HepG2 (cell line): ENCODE data around the gene CHTF8. TPM values are rescaled to one million over a fixed set of nuclear protein-coding genes. Genes with fewer than 3 reads are reported as not detected.

ENCODE experiments used
- ATAC-seq: fragments of 200-7000 bp; cut with Tn5 transposase; 3 replicates; pipeline ENCODE4 v1.9.1; 2020; ENCODE audit warnings: mild to moderate bottlenecking, moderate library complexity
- BruUV-seq: library from RNA; stranded (reverse); fragments of 400-500 nt; replicated peaks from 2 replicates; lab custom pipeline; 2021; lab: Mats Ljungman, UMichigan
- CTCF ChIA-PET: fragments of 300-600 bp; formaldehyde crosslinking; extraction: SDS; loops from one replicate; lab custom pipeline; 2021; ENCODE audit warnings: low total read pairs, inconsistent platforms, low intra/inter-chr PET ratio; lab: Yijun Ruan, JAX
- POLR2A ChIA-PET: fragments of 350-600 bp; sonication (Branson Sonifier 250); formaldehyde crosslinking; loops from one replicate; lab custom pipeline; 2020; ENCODE audit warnings: antibody characterized with exemption, inconsistent platforms; lab: Yijun Ruan, JAX
- DNase-seq: peaks from one replicate; pipeline ENCODE4 v3.0.0-alpha.2; 2015; ENCODE audit warnings: low spot score
- FAIRE-seq: peaks from 3 replicates; lab custom pipeline; 2011; peaks lifted over from hg19 to GRCh38; lab: Jason Lieb, UNC
- H2AFZ ChIP-seq: one replicate; pipeline ENCODE4 v1.6.1; 2011; ENCODE audit warnings: low read length, inconsistent platforms
- H3K27ac ChIP-seq: fragments of 300-600 bp; 3 replicates; pipeline ENCODE4 v1.8.0; 2011; ENCODE audit warnings: mixed run types, mild to moderate bottlenecking, mixed read lengths, low read length, inconsistent platforms; ENCODE audit not compliant: insufficient read depth; ENCODE audit errors: extremely low read length
- H3K27me3 ChIP-seq, 2 experiments: fragments of 200-600 bp in 1 of 2; 2 replicates in 1 of 2; 3 replicates in 1 of 2; pipeline versions ENCODE4 v1.6.0 to v1.8.0; 2011; ENCODE audit warnings: low read length in 2 of 2, mild to moderate bottlenecking in 2 of 2, moderate library complexity in 2 of 2, inconsistent platforms in 1 of 2; ENCODE audit not compliant: insufficient read depth in 2 of 2, control insufficient read depth in 1 of 2
- H3K36me3 ChIP-seq, 2 experiments: fragments of 200-600 bp in 1 of 2; replicated peaks in 1 of 2; 2 replicates in 1 of 2; 3 replicates in 1 of 2; pipeline versions ENCODE4 v1.5.1 to v1.8.0; 2011; ENCODE audit warnings: low read length in 2 of 2, inconsistent platforms in 1 of 2; ENCODE audit not compliant: insufficient read depth in 2 of 2, control insufficient read depth in 1 of 2
- H3K4me1 ChIP-seq: 2 replicates; pipeline ENCODE4 v1.5.1; 2012; ENCODE audit warnings: low read length, inconsistent platforms; ENCODE audit not compliant: insufficient read depth
- H3K4me2 ChIP-seq: 2 replicates; pipeline ENCODE4 v1.6.0; 2011; ENCODE audit warnings: low read depth, low read length, inconsistent platforms
- H3K4me3 ChIP-seq, 3 experiments: fragments of 200-600 bp in 1 of 3; sonication (generic), shearing (Covaris generic) in 1 of 3; replicated peaks in 1 of 3; 2 replicates each; pipeline ENCODE4 v1.5.1; 2011 to 2016; ENCODE audit warnings: low read length in 3 of 3, inconsistent platforms in 2 of 3, low read depth in 2 of 3, mild to moderate bottlenecking in 2 of 3, control low read depth in 1 of 3, mixed read lengths in 1 of 3; ENCODE audit not compliant: insufficient read depth in 1 of 3
- H3K79me2 ChIP-seq: one replicate; pipeline ENCODE4 v1.6.1; 2011; ENCODE audit warnings: low read length, inconsistent platforms; ENCODE audit not compliant: insufficient read depth
- H3K9ac ChIP-seq: 2 replicates; pipeline ENCODE4 v1.6.0; 2011; ENCODE audit warnings: mild to moderate bottlenecking, low read depth, low read length, inconsistent platforms; ENCODE audit not compliant: insufficient read depth
- H3K9me3 ChIP-seq: 2 replicates; pipeline ENCODE4 v1.5.1; 2012; ENCODE audit warnings: mild to moderate bottlenecking, low read length
- H4K20me1 ChIP-seq: 2 replicates; pipeline ENCODE4 v1.6.0; 2011; ENCODE audit warnings: inconsistent platforms, mild to moderate bottlenecking, low read length, moderate library complexity; ENCODE audit not compliant: insufficient read depth
- BCL6 ChIP-seq: IDR thresholded peaks from 2 replicates; pipeline ENCODE4 v1.6.1; 2016; ENCODE audit warnings: missing genetic modification reagents, missing compliant biosample characterization
- FOXM1 ChIP-seq: sonication (generic); formaldehyde crosslinking; IDR thresholded peaks from 2 replicates; pipeline ENCODE4 v1.5.0; 2020; ENCODE audit warnings: missing genetic modification reagents
- KDM2A ChIP-seq: sonication (generic); formaldehyde crosslinking; IDR thresholded peaks from 2 replicates; pipeline ENCODE4 v1.4.0; 2020; ENCODE audit warnings: low read depth, missing genetic modification reagents, borderline replicate concordance
- KDM5B ChIP-seq: sonication (generic); formaldehyde crosslinking; IDR thresholded peaks from 2 replicates; pipeline ENCODE4 v1.4.0; 2020; ENCODE audit warnings: missing genetic modification reagents, mild to moderate bottlenecking, borderline replicate concordance
- MAFF ChIP-seq: IDR thresholded peaks from 2 replicates; pipeline ENCODE4 v1.6.1; 2011; ENCODE audit warnings: low read depth, low read length, improper control_type of control experiment
- MAFK ChIP-seq, 2 experiments: IDR thresholded peaks in 1 of 2; conservative IDR thresholded peaks in 1 of 2; 2 replicates each; pipeline ENCODE4 v1.6.1; 2011; ENCODE audit warnings: improper control_type of control experiment in 2 of 2, low read length in 2 of 2
- PAXIP1 ChIP-seq: sonication (generic); formaldehyde crosslinking; conservative IDR thresholded peaks from 2 replicates; pipeline ENCODE4 v1.4.0; 2020; ENCODE audit warnings: mild to moderate bottlenecking, missing genetic modification reagents, moderate library complexity
- ZBTB20 ChIP-seq: sonication (generic); formaldehyde crosslinking; IDR thresholded peaks from 2 replicates; pipeline ENCODE4 v1.8.1; 2023; ENCODE audit warnings: missing genetic modification reagents, low read depth, mild to moderate bottlenecking, borderline replicate concordance
- ZBTB25 ChIP-seq: IDR thresholded peaks from 2 replicates; pipeline ENCODE4 v1.6.1; 2018; ENCODE audit warnings: missing genetic modification reagents
- ZFP62 ChIP-seq: sonication (generic); formaldehyde crosslinking; IDR thresholded peaks from 2 replicates; pipeline ENCODE4 v1.4.0; 2020; ENCODE audit warnings: missing genetic modification reagents
- ZNF207 ChIP-seq: fragments of 450-650 bp; IDR thresholded peaks from 2 replicates; pipeline ENCODE4 v1.6.1; 2016; ENCODE audit warnings: antibody characterized with exemption, borderline replicate concordance
- ZNF567 ChIP-seq: sonication (generic); formaldehyde crosslinking; IDR thresholded peaks from 2 replicates; pipeline ENCODE4 v1.8.1; 2023; ENCODE audit warnings: mild to moderate bottlenecking, missing genetic modification reagents, borderline replicate concordance
- ZNF598 ChIP-seq: sonication (generic); formaldehyde crosslinking; IDR thresholded peaks from 2 replicates; pipeline ENCODE4 v1.5.1; 2020; ENCODE audit warnings: mild to moderate bottlenecking, missing genetic modification reagents, borderline replicate concordance
- ZNF749 ChIP-seq: sonication (generic); formaldehyde crosslinking; IDR thresholded peaks from 2 replicates; pipeline ENCODE4 v1.8.0; 2022; ENCODE audit warnings: mild to moderate bottlenecking, missing genetic modification reagents, moderate library complexity, borderline replicate concordance
- ZSCAN30 ChIP-seq: sonication (generic); formaldehyde crosslinking; IDR thresholded peaks from 2 replicates; pipeline ENCODE4 v1.5.0; 2020; ENCODE audit warnings: mild to moderate bottlenecking, missing genetic modification reagents
- WGBS: methylation state at CpG from one replicate; pipeline ENCODE4 v1.1.6; 2017; ENCODE audit warnings: low lambda C conversion rate; 5-methylcytosine and 5-hydroxymethylcytosine counted together
- in situ Hi-C: cut with HindIII; loops from 2 replicates; pipeline ENCODE4 v1.10.0; 2017; ENCODE audit warnings: low pct_unique_long_range_greater_than_20kb; ENCODE audit not compliant: extremely low pct_ligation_motif_present
- intact Hi-C: fragments of 100-400 bp; cut with micrococcal nuclease; formaldehyde crosslinking; loops from one replicate; pipeline ENCODE4 v1.10.0; 2022; ENCODE audit not compliant: unreplicated experiment
- polyA plus RNA-seq, 8 experiments: library from polyadenylated mRNA; depleted of rRNA in 3 of 8; stranded (reverse) in 7 of 8; unstranded in 1 of 8; fragments of >200 nt; fragmentation: Illumina TruSeq in 4 of 8; extraction: Trizol in 4 of 8; gene quantifications; 2 replicates each; pipeline versions ENCODE4 v1.2.1 to v1.2.3, GENCODE V29; 2011 to 2016; ENCODE audit warnings: low read depth in 4 of 8, missing spikeins in 1 of 8, mixed read lengths in 1 of 8; ENCODE audit not compliant: insufficient read depth in 1 of 8
- total RNA-seq, 5 experiments: library from RNA; depleted of rRNA; stranded (reverse); fragments of >200 nt; fragmentation: Illumina TruSeq; extraction: Trizol; gene quantifications; 2 replicates each; pipeline ENCODE4 v1.2.3, GENCODE V29; 2016; ENCODE audit warnings: low read depth in 1 of 5

CHTF8 gene
- total and polyA plus RNA-seq, 2 of the 13 experiments (the other 11 are each of a cell fraction or from before 2014, with no cell fraction given): 37.2 to 67.5 TPM

- TF ChIP-seq PAXIP1 (CRISPR knock-in tag): no peak
- TF ChIP-seq FOXM1 (CRISPR knock-in tag): no peak
- no peak for TF ChIP-seq ZNF749
- no peak for TF ChIP-seq ZNF598
- TF ChIP-seq KDM5B (CRISPR knock-in tag): no peak
- no peak for TF ChIP-seq BCL6
- no peak for TF ChIP-seq ZNF207
- no peak for TF ChIP-seq ZNF567 (CRISPR knock-in tag)
- no peak for TF ChIP-seq KDM2A (CRISPR knock-in tag)
These were observed 33.9 kb upstream of the CHTF8 start (continued) for GRCh38 chr16:69166221-69166833.

- WGBS: 97% methylated on average over 6 of the region's 6 CpGs
- POLR2A ChIA-PET: no interaction called here
These were observed 33.2 kb upstream of the CHTF8 start for GRCh38 chr16:69165584-69165983.

More at GRCh38 chr16:69165584-69165983, 33.2 kb upstream of the CHTF8 start:
- CTCF ChIA-PET: no interaction called here
- peaks cover 35 to 85% of the 10 kb centered on the region in 2 experiments for H3K36me3 ChIP-seq
- H3K4me2 ChIP-seq: no peak overlapping the region
- no peaks in the 10 kb centered on the region for H3K9me3 ChIP-seq
- H3K4me1 ChIP-seq: peaks cover 9% of the 10 kb centered on the region
- no peak overlapping the region for H3K4me3 ChIP-seq
- H4K20me1 ChIP-seq: no peaks in the 10 kb centered on the region
- ATAC-seq (no peak), FAIRE-seq (no peak), DNase-seq (no peak)
- H3K27ac ChIP-seq: no peak overlapping the region
- TF ChIP-seq ZBTB25 (no peak), MAFK (conservative IDR thresholded peaks at IDR 0.05 in 1 of 2, IDR thresholded peaks at IDR 0.05 in 1 of 2; ENCODE audit: low read length in 2 of 2) (peak; percentile 62 to 72; a peak in 3 of 4 replicates), ZBTB20 (CRISPR knock-in tag) (no peak), ZFP62 (CRISPR knock-in tag) (no peak), MAFF (peak; percentile 73), ZSCAN30 (CRISPR knock-in tag) (no peak), ZNF598 (no peak)
- H3K79me2 ChIP-seq: no peaks in the 10 kb centered on the region
- in situ Hi-C loops (no loop called here), intact Hi-C loops (no loop called here)
- H3K9ac ChIP-seq: no peak overlapping the region
- TSS peak; percentile 32 for BruUV-seq
- H2AFZ ChIP-seq: no peak overlapping the region
- no peaks in the 10 kb centered on the region for H3K27me3 ChIP-seq
